Heart left ventricle (tissue), 16 donors: Measurements from ENCODE around the gene ARHGAP10. TPM values are rescaled to one million over a fixed set of nuclear protein-coding genes. Genes with fewer than 3 reads are reported as not detected.

ENCODE experiments used
- ATAC-seq, 4 donors: fragments of 200-7000 bp; cut with Tn5 transposase; one replicate each; pipeline ENCODE4 v1.9.1; 2020 to 2022; ENCODE audit warnings: moderate library complexity in 4 of 4, mild to moderate bottlenecking in 3 of 4, moderate number of reproducible peaks in 1 of 4
- DNase-seq, 5 donors: peaks; one replicate each; pipeline ENCODE4 v3.0.0-alpha.2; 2020
- H3K27ac ChIP-seq, 12 donors: fragments of 200-600 bp; sonication (generic) in 4 of 12; one replicate each; pipeline versions ENCODE4 v1.5.0 to v1.8.0; 2016 to 2022; ENCODE audit warnings: mild to moderate bottlenecking in 2 of 12
- H3K27me3 ChIP-seq, 9 donors: fragments of 200-600 bp; sonication (generic) in 2 of 9; one replicate each; pipeline versions ENCODE4 v1.5.1 to v1.8.0; 2016 to 2022; ENCODE audit warnings: mild to moderate bottlenecking in 3 of 9
- H3K36me3 ChIP-seq, 9 donors: fragments of 200-600 bp; sonication (generic) in 2 of 9; one replicate each; pipeline versions ENCODE4 v1.5.0 to v1.8.0; 2018 to 2022; ENCODE audit warnings: mild to moderate bottlenecking in 2 of 9
- H3K4me1 ChIP-seq, 12 donors: fragments of 200-600 bp; sonication (generic) in 4 of 12; one replicate each; pipeline versions ENCODE4 v1.5.0 to v1.8.0; 2016 to 2022; ENCODE audit warnings: mild to moderate bottlenecking in 3 of 12
- H3K4me3 ChIP-seq, 12 donors: fragments of 200-600 bp; sonication (generic) in 4 of 12; one replicate each; pipeline versions ENCODE4 v1.5.0 to v1.8.0; 2017 to 2022; ENCODE audit warnings: mild to moderate bottlenecking in 9 of 12, moderate library complexity in 4 of 12
- H3K9me3 ChIP-seq, 12 donors: fragments of 200-600 bp; sonication (generic) in 4 of 12; one replicate each; pipeline versions ENCODE4 v1.5.0 to v1.8.0; 2016 to 2022; ENCODE audit warnings: mild to moderate bottlenecking in 1 of 12
- POLR2A ChIP-seq, 2 donors: fragments of 450-650 bp; IDR thresholded peaks; one replicate each; pipeline ENCODE4 v1.6.1; 2017; ENCODE audit warnings: antibody characterized with exemption in 2 of 2, mild to moderate bottlenecking in 2 of 2, moderate library complexity in 2 of 2
- WGBS, 4 donors: extraction: QIAGEN DNeasy Blood & Tissue Kit in 2 of 4; methylation state at CpG; one replicate each; pipeline versions ENCODE4 v1.1.5 to v1.1.7; 2013 to 2018; 5-methylcytosine and 5-hydroxymethylcytosine counted together
- intact Hi-C, 10 donors: fragments of 100-400 bp; cut with DNase I; formaldehyde crosslinking; loops; one replicate each; pipeline versions ENCODE4 v1.11.1 to v1.14.2; 2022
- polyA plus RNA-seq, 2 donors: library from polyadenylated mRNA; stranded (reverse); fragments of 200-250 nt; gene quantifications; one replicate each; pipeline ENCODE4 v1.2.3, GENCODE V29; 2013
- total RNA-seq, 9 donors: library from RNA; depleted of rRNA in 2 of 9; stranded (reverse); fragments of >200 nt in 2 of 9; fragmentation: NEBNext Ultra II Directional in 3 of 9; extraction: Animal tissue kit (Norgen Biotek cat#: 25700) in 3 of 9; gene quantifications; one replicate each; pipeline versions ENCODE4 v1.1.0 to v1.2.4, GENCODE V29; 2016 to 2023
- TF ChIP-seq, protein P1 (sequence below), 12 donors: fragments of 200-600 bp; sonication (generic) in 4 of 12; IDR thresholded peaks; one replicate each; pipeline versions ENCODE4 v1.5.0 to v1.8.0; 2018 to 2022; ENCODE audit warnings: antibody characterized with exemption in 12 of 12, mild to moderate bottlenecking in 5 of 12
- donor health status: ischemic (EF 13 %, LVEDD 7.1; RV severe dilation, severe dysfunction).
- donor health status: healthy with polysubstance abuse.
- donor health status: DM: no; HTN: yes; CAD: no.
- donor health status: DM: no; HTN: no; CAD: no.
- donor health status: ischemic (EF 25% LVEDD 6.9; RV normal size, moderate dysfunction).
- donor health status: ischemic (EF 25% LVEDD 5.7; RV mildly dilated, moderate dysfunction).
- donor health status: healthy.
- donor health status: DM: yes; HTN: yes; CAD: no.
- donor health status: ischemic (EF 35%, LVEDD 5.7; RV mildly dilated, moderate dysfunction).
- donor health status: nonischemic (EF 11% LVEDD 7.7; RV severe dilation, severe dysfunction).
- donor health status: DM: yes; HTN: yes; CAD: no.
- donor health status: PGD.
- donor health status: ischemic (EF 29% LVEDD 5.4; RV normal size, mild dysfunction).
- donor health status: nonischemic (EF 23%, LVEDD 6.1; RV moderate dilation, normal function).

The ARHGAP10 gene
- total and polyA plus RNA-seq, 11 donors = 30.6 to 73.7 (median 51.7) TPM

DNA sequence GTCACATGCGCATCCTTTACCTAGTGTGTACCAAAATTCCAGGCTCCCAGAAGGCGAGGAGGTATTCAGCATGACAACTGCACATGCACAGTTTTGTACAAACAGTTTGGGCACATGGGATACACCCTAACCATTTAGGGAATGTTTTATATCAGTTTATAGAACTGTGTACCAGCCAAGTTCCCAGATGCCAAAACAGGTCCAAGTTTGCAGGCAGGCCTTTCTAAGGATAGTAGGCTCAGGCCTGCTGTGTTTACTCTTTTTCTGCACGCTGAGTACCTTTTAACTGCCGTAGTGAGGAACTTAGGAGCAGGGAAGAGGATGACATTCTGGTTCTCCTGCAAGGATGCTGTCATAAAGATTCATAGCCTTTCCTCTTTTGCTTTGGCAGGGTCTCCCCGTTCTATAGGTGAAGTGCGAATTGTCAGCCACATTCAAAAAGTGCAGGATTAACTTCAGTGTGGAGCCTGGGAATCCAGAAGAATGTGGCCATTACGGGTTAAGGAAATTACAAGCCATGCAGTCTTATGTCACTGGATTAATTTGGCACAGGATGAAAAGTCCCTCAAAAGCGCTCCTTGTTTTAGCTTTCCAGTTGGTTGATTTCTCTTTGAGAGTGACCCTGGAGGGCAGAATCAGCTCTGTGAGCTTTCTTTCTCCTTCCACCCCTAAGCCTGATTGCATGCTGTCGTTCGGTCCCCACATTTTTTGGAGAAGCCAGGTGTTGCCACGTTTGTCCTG, 259.8 kb downstream of the ARHGAP10 start:
- H3K9me3 ChIP-seq = no peaks in the 10 kb centered on the region
- ATAC-seq (peak; percentile 86 to 96 (median 90)), DNase-seq (peak in 1 of 5 donors; percentile 30)
- H3K36me3 ChIP-seq = peaks cover 0 to 4% (median 0%) of the 10 kb centered on the region in 9 donors
- peak overlapping the region in 9 of 12 donors; percentile 35 to 76 (median 61) for H3K27ac ChIP-seq
- no peak for TF ChIP-seq POLR2A (IDR thresholded peaks at IDR 0.05)
- TF ChIP-seq, protein P1, sequence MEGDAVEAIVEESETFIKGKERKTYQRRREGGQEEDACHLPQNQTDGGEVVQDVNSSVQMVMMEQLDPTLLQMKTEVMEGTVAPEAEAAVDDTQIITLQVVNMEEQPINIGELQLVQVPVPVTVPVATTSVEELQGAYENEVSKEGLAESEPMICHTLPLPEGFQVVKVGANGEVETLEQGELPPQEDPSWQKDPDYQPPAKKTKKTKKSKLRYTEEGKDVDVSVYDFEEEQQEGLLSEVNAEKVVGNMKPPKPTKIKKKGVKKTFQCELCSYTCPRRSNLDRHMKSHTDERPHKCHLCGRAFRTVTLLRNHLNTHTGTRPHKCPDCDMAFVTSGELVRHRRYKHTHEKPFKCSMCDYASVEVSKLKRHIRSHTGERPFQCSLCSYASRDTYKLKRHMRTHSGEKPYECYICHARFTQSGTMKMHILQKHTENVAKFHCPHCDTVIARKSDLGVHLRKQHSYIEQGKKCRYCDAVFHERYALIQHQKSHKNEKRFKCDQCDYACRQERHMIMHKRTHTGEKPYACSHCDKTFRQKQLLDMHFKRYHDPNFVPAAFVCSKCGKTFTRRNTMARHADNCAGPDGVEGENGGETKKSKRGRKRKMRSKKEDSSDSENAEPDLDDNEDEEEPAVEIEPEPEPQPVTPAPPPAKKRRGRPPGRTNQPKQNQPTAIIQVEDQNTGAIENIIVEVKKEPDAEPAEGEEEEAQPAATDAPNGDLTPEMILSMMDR (IDR thresholded peaks at IDR 0.05) = no peak
- no peak overlapping the region for H3K4me3 ChIP-seq
- peaks cover 0 to 52% (median 23%) of the 10 kb centered on the region in 12 donors for H3K4me1 ChIP-seq
- H3K27me3 ChIP-seq = no peaks in the 10 kb centered on the region
- intact Hi-C loops = loop anchor here in 2 of 10 donors (5.0 to 10.0 kb wide), 2 partner anchors 51 to 73 kb away; no protein-coding TSS in a partner anchor
- WGBS, 4 donors = 61 to 66% (median 65%) methylated on average over 11 of the region's 11 CpGs

DNA sequence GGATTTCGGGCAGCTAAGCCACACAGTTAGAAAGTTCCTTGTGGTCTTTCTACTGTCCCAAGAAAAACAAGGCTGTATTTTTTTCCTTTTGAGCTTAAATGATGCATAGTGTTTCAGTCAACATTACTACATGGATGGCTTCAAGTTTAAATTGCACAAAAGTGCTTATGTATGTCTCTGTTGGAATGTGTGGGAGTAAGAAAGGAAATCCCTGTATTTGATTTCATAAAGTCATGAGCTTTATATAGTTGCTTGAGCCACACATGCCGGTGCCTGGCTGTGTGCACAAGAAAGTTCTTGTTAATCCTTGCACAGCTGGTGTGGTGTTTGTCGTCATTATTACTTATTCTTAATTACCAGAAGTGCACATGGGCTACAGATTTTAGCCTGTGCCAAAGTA, 262.2 kb downstream of the ARHGAP10 start:
- H3K27me3 ChIP-seq = no peaks in the 10 kb centered on the region
- DNase-seq (no peak), ATAC-seq (no peak)
- peaks cover 0 to 4% (median 0%) of the 10 kb centered on the region in 9 donors for H3K36me3 ChIP-seq
- 34 to 53% (median 38%) methylated on average over 3 of the region's 3 CpGs for WGBS, 4 donors
- H3K4me3 ChIP-seq = no peak overlapping the region
- peaks cover 0 to 53% (median 21%) of the 10 kb centered on the region in 12 donors for H3K4me1 ChIP-seq
- TF ChIP-seq, protein P1 (IDR thresholded peaks at IDR 0.05) = no peak
- TF ChIP-seq POLR2A (IDR thresholded peaks at IDR 0.05) = no peak
- no peaks in the 10 kb centered on the region for H3K9me3 ChIP-seq
- H3K27ac ChIP-seq = peak overlapping the region in 3 of 12 donors; percentile 2 to 42 (median 16)
- intact Hi-C loops = loop anchor here in 2 of 10 donors (5.0 to 10.0 kb wide), 2 partner anchors 48 to 71 kb away; no protein-coding TSS in a partner anchor

DNA sequence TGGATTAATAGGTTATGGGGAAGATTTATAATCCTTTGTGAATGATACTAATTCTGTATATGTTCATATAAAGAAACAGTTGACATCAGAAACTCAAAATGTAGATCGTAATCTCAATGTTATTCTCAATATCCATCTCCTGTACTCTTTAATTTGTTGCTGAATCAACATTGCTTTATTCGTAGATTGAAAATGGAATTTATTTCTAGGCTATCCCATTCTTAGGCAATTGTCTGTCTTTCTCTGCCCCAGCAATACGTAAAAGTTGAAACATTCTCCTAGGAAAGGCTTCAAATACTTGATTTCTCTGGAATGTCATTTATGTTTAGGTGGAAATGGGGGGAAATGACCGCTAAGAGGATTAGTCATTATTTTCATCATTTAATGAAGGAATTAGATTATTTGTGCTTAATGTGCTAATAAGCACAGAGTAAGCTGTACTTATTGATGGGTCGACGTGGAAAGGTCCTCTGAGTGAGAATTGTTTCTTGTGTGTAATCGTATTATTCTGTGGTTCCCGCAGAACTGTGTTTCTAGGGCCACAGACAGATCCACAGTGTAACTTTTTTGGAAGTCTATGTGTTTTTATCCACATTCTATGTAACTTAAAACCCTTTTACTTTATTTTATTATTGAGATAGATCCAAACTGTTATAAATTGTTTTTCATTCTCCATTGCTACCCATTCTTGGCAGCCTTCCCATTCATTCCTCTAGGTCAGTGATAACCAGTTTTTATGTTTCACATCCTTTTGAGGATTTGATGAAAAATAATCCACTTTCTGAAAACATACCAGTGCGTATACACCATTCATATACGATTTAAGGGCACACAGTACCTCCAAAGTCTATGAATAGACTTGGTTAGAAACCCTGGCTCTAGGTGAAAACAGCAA, 262.9 kb downstream of the ARHGAP10 start:
- TF ChIP-seq POLR2A (IDR thresholded peaks at IDR 0.05) = no peak
- TF ChIP-seq, protein P1 (IDR thresholded peaks at IDR 0.05) = no peak
- 79 to 86% (median 84%) methylated on average over 10 of the region's 10 CpGs for WGBS, 4 donors
- H3K27me3 ChIP-seq = no peaks in the 10 kb centered on the region
- H3K36me3 ChIP-seq = peaks cover 0 to 8% (median 0%) of the 10 kb centered on the region in 9 donors
- no peak for DNase-seq
- H3K27ac ChIP-seq = peak overlapping the region in 4 of 12 donors; percentile 2 to 42 (median 18)
- peaks cover 0 to 53% (median 21%) of the 10 kb centered on the region in 12 donors for H3K4me1 ChIP-seq
- intact Hi-C loops = loop anchor here in 2 of 10 donors (5.0 to 10.0 kb wide), 2 partner anchors 48 to 70 kb away; no protein-coding TSS in a partner anchor
- H3K9me3 ChIP-seq = no peaks in the 10 kb centered on the region
- ATAC-seq = no peak
- no peak overlapping the region for H3K4me3 ChIP-seq
